ENCODE results near the gene PPP1R12A.

Gene PPP1R12A

DNA sequence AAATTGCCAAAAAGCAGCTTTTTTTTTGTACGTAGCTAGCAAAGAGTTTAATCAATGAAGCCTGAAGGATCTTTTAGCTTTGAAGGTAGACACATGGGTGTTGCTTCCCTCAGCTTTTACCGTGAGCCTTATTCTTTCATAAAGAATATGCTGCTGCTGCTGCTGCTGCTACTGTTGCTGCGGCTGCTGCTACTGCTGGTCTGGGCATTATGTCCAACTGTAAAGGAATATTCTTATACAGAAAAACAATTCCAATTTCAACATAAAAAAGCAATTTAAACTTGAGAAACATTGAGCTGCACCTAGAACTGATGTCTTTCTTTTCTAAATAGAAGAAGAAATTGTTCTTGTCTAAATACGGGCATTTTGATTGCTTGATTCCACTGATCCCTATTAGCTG lies 38.9 kb upstream of the PPP1R12A start:
- TF ChIP-seq, protein P1, sequence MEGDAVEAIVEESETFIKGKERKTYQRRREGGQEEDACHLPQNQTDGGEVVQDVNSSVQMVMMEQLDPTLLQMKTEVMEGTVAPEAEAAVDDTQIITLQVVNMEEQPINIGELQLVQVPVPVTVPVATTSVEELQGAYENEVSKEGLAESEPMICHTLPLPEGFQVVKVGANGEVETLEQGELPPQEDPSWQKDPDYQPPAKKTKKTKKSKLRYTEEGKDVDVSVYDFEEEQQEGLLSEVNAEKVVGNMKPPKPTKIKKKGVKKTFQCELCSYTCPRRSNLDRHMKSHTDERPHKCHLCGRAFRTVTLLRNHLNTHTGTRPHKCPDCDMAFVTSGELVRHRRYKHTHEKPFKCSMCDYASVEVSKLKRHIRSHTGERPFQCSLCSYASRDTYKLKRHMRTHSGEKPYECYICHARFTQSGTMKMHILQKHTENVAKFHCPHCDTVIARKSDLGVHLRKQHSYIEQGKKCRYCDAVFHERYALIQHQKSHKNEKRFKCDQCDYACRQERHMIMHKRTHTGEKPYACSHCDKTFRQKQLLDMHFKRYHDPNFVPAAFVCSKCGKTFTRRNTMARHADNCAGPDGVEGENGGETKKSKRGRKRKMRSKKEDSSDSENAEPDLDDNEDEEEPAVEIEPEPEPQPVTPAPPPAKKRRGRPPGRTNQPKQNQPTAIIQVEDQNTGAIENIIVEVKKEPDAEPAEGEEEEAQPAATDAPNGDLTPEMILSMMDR (IDR thresholded peaks at IDR 0.05; ENCODE audit: low read length, missing control alignments) = no peak
- no peak overlapping the region for H3K4me3 ChIP-seq (replicated peaks; ENCODE audit: low read depth, low read length)
- DNase-seq (ENCODE audit: low read depth) = no peak

DNA sequence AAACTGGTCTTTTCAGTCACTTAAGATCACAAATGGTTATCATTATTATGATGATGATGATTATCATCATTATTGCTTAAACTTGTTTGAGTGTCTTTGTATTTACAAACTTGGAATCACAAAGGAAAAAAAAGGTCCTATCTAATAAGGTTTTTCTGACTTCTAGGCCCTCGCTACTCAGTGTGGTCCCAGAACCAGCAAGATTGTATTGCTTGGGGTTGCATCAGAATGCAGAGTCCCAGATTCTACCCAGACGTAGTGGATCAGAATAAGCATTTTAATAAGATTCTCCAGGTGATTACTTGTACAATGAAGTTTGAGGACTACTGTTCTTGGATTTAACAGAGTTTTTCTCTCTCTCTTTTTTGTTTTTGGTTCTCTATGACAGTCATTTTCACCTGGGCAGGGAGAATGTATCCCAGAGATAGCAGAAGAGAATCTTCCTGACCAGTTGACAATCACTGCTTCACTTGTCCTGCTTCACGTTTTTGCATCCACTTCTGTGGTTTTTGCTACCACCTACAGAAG lies 29.3 kb upstream of the PPP1R12A start:
- TF ChIP-seq, protein P1 (IDR thresholded peaks at IDR 0.05; ENCODE audit: low read length, missing control alignments) = no peak
- H3K4me3 ChIP-seq (replicated peaks; ENCODE audit: low read depth, low read length) = no peak overlapping the region
- no peak for DNase-seq (ENCODE audit: low read depth)

DNA sequence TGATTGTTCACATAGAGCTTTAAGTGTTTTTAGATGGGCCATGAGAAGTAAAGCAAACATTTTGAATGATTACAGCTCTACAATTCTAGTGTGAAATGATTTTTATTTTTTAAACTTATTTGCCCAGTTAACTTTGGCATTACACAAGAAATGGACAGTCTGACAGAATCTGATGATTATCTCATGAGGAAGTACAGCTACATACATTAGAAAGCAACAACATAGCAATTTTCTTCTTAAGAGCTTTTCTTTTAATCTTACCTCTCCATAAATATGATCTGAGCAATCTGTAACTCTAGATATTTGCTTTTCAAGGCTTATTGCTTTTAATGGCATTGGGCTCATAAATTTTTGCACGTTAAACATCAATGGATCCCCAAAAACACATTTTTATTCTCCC lies 26.5 kb upstream of the PPP1R12A start:
- DNase-seq (ENCODE audit: low read depth) = no peak
- no peak overlapping the region for H3K4me3 ChIP-seq (replicated peaks; ENCODE audit: low read depth, low read length)
- TF ChIP-seq, protein P1 (IDR thresholded peaks at IDR 0.05; ENCODE audit: low read length, missing control alignments) = no peak

DNA sequence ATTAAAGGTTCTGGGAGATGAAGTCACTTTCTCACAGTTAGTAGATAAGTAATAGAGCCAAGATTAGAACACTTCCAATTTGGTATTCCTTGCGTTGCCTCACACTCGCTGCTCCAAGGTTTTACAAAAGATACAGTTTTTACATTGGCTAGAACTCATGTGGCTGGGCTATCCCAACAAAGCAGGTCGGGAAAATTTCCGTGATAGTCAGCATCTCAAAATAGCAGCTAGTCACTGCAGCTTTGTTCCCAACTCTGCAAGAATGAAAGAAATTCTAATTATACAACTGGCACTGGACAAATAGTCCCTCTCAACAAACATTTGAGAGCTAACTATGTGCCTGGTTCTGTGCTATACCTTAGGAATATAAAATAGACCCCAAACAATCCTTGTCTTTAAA lies 24.6 kb upstream of the PPP1R12A start:
- TF ChIP-seq, protein P1 (IDR thresholded peaks at IDR 0.05; ENCODE audit: low read length, missing control alignments) = no peak
- peak; percentile 3 for DNase-seq (ENCODE audit: low read depth)
- H3K4me3 ChIP-seq (replicated peaks; ENCODE audit: low read depth, low read length) = no peak overlapping the region

DNA sequence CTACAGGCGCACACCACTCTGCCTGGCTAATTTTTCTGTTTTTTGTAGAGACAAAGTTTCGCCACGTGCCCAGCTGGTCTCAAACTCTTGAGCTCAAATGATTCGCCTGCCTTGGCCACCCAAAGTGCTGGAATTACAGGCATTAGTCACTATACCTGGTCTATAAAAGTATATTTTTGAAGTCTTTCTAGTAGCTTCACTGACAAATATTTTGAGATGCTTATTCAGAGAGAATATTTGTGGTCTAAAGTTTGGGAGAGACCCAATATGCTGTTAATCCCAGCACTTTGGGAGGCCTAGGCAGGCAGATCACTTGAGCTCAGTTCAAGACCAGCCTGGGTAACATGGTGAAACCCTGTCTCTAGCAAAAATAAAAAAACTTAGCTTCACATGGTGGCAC lies 22.0 kb upstream of the PPP1R12A start:
- TF ChIP-seq, protein P1 (IDR thresholded peaks at IDR 0.05; ENCODE audit: low read length, missing control alignments) = no peak
- no peak for DNase-seq (ENCODE audit: low read depth)
- H3K4me3 ChIP-seq (replicated peaks; ENCODE audit: low read depth, low read length) = no peak overlapping the region

DNA sequence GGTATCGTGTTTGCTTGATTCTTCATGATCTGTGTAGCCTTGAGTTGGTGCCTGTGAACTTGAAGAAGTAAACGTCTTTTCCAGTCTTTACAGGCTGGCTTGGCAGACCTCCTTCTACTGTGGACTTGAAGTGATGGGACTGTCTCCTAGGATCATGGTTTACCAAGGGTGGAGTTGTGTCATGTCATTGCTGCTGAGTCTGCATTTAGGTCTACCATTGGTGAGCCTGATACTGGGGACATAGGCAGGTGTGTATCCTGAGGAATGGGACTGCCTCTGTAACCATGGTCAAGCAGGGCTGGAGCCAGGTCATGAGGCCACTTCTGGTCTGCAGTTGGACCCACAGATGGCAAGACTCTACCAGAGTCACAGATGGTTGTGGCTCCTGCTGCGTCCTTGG lies 20.7 kb upstream of the PPP1R12A start:
- DNase-seq (ENCODE audit: low read depth) = no peak
- TF ChIP-seq, protein P1 (IDR thresholded peaks at IDR 0.05; ENCODE audit: low read length, missing control alignments) = no peak
- no peak overlapping the region for H3K4me3 ChIP-seq (replicated peaks; ENCODE audit: low read depth, low read length)

DNA sequence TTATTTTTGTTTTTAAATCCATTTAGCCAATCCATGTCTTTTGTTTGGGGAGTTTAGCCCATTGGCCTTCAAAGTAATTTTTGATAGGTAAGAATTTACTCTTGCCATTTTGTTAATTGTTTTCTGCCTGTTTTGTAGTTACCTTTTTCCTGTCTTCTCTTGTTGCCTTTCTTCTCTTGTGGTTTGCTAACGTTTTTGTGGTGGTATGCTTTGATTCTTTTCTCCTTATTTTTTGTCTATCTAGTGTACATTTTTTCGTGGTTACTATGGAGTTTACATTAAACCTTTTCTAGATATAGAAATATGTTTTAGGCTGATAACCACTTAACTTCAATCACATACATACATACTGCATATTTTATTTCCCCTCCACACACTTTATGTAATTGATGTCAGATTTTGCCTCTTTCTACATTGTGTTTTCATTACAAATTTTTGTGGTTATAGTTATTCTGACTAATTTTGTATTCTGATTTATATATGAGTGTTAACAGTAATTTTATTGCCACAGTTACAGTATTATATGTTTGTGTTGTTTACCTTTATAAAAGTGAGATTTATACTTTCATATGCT lies 19.2 kb upstream of the PPP1R12A start:
- no peak for DNase-seq (ENCODE audit: low read depth)
- no peak overlapping the region for H3K4me3 ChIP-seq (replicated peaks; ENCODE audit: low read depth, low read length)
- TF ChIP-seq, protein P1 (IDR thresholded peaks at IDR 0.05; ENCODE audit: low read length, missing control alignments) = no peak
